ENCODE results near the gene GLO1.
"Not testable (repeated sequence)": the region's sequence is repeated elsewhere in the genome, so short reads cannot be mapped to it uniquely, and the experiment has no call there.

Gene GLO1

GRCh38 chr6:38703949-38704590 lies 1.1 kb upstream of the GLO1 start:
- DNase-seq = no peak

DNA sequence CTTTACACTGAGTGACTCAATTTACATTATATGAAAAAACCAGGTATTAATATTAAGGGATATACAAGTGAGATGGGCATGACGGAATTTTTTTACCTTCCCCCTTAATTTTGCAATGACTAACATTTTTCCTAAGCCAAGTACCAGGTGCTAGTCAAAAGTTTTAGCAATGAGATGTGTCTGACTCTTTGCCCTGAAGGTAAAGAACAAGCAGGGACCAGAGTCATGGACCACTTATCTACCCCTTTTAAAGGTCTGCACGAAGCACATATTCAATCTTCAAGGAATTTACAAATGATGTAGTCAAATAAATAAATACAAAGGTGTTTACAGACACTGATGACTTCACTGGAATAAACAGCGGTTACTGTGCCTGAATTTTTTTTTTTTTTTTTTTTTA lies 1.4 kb downstream of the GLO1 start:
- no peak for DNase-seq

DNA sequence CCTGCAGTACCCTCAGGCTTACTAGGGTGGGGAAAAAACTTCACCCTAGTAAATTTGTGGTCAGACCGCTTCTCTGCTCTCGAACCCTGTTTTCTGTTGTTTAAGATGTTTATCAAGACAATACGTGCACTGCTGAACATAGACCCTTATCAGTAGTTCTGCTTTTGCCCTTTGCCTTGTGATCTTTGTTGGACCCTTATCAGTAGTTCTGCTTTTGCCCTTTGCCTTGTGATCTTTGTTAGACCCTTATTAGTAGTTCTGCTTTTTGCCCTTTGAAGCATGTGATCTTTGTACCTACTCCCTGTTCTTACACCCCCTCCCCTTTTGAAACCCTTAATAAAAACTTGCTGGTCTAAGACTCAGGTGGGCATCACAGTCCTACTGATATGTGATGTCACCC lies 3.2 kb downstream of the GLO1 start:
- DNase-seq = not testable (repeated sequence)

DNA sequence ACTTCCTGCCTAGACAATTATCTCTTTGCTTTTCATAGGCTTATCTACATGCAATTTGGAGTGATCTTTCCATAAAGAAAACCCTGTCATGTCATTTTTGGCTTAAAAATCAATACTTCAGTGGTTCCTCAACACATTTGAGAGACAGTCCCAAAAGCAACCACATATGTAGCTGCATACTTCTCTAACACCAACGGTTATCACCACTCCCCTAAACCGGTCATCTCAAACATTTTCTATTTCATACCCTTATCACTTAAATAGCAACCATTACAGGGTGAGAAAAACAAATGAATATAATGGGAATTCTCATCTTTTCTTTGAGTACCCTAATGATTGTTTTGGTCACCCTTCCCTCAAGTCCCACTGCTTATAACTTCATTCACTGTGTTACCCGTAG lies 5.1 kb downstream of the GLO1 start:
- no peak for DNase-seq

- no peak for DNase-seq
Observed at GRCh38 chr6:38696345-38696744, 6.6 kb downstream of the GLO1 start.

DNA sequence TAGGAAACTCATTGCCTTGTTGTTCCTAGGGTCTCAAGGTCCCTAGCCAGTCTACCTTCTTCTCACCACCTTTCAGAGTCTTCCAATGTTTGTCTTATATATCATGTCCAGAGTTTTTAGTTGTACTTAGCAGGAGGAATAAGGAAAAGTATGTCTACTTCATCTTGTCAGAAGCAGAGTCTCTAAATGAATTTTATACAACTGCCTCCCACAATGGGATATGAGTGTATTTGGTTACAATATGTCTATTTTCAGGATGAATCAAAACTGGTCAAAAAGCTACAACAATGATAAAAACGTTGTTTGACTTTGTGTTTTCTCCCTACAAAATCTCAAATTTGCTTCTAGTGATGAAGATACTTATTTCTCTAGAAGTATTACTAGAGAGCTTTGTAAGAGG lies 7.0 kb downstream of the GLO1 start:
- no peak for DNase-seq

DNA sequence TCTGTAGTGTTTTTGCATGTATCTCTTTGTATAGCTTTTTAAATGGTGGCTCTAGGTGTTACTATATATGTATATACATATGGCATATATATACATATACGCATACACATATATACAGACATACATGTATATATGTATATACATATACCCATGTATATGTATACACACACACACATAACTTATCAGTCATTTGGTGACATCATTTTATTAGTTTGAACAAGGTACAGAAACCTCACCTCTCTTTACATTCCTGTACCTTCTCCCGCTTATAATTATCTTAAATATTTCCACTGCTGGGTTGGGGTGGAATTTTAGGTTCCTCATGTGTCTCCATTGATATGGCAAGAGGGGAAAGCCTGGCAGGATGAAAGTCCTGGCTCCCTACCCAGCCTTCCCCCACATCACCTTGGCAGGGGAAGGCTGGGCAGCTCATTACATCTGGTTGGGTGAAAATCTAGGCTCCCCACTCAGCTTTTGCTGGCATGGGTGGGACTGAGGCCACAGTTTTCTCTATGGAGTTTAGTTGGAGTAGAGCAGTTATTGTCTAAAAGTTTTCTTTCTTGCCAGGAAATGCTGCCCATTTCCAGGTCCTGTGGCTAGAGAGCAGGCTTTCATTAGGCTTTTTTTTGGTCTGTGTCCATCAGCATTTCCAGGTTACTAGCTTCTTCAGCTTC lies 7.6 kb downstream of the GLO1 start:
- no peak for DNase-seq

GRCh38 chr6:38688579-38689087 lies 14.3 kb downstream of the GLO1 start:
- peak; percentile 9 for DNase-seq

GRCh38 chr6:38687549-38687948 lies 15.4 kb downstream of the GLO1 start:
- no peak for DNase-seq

GRCh38 chr6:38687043-38687353 lies 15.9 kb downstream of the GLO1 start:
- no peak for DNase-seq

GRCh38 chr6:38686270-38687042 lies 16.5 kb downstream of the GLO1 start:
- DNase-seq = no peak

DNA sequence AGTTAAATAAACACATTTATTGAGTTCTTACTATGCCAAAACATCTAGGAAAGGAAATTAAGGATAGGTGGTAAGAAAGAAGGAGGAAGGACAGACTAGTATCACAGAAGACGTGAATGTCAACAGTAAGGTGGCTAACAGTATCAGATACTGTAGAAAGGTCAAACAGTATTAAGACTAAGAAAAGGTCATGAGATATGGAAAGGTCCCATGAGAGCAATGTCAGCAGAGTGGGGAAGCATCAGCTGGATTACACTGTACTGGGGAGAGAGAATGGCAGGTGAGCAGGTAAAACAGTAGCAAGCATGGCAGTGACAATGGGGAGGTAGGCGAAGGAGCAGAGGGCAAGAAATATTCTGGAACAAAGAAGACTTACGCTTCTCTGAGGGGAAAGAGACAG lies 18.0 kb downstream of the GLO1 start:
- DNase-seq = no peak

GRCh38 chr6:38684237-38684636 lies 18.7 kb downstream of the GLO1 start:
- DNase-seq = no peak

- DNase-seq = no peak
Observed at GRCh38 chr6:38681850-38682249, 21.1 kb downstream of the GLO1 start.

- no peak for DNase-seq
Observed at GRCh38 chr6:38679668-38680067, 23.3 kb downstream of the GLO1 start.

GRCh38 chr6:38678178-38678760 lies 24.7 kb downstream of the GLO1 start:
- DNase-seq = no peak

GRCh38 chr6:38676974-38677544 lies 25.9 kb downstream of the GLO1 start:
- no peak for DNase-seq

- DNase-seq = no peak
Observed at GRCh38 chr6:38676236-38676973, 26.5 kb downstream of the GLO1 start.

GRCh38 chr6:38673397-38674165 lies 29.4 kb downstream of the GLO1 start:
- DNase-seq = no peak

DNA sequence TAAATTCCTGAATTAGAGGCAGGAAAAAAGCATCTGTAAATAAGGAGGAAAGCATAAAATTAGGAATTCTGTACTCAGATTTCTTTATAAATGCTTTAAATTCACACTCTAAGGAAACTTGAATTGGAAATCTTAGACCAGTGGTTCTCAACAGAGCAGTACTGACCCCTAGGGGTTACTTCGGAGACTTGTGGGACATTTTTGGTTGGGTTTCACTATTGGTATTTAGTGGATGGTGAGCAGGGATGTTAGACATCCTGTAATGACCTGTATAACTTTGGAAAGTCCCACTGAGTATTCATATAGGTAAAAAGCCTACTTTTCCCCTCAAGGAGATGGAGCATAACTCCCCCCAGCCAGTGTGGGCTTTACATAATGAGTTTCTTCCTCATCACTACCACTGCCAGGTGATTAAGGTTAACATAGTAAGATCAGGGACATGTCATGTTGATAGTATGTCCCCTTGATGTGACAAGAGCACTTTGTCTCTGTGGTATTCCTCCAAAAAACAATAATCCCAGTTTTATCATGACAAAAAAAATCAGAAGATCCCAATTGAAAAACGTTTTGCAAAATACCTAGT lies 31.0 kb downstream of the GLO1 start:
- peak; percentile 43 for DNase-seq

DNA sequence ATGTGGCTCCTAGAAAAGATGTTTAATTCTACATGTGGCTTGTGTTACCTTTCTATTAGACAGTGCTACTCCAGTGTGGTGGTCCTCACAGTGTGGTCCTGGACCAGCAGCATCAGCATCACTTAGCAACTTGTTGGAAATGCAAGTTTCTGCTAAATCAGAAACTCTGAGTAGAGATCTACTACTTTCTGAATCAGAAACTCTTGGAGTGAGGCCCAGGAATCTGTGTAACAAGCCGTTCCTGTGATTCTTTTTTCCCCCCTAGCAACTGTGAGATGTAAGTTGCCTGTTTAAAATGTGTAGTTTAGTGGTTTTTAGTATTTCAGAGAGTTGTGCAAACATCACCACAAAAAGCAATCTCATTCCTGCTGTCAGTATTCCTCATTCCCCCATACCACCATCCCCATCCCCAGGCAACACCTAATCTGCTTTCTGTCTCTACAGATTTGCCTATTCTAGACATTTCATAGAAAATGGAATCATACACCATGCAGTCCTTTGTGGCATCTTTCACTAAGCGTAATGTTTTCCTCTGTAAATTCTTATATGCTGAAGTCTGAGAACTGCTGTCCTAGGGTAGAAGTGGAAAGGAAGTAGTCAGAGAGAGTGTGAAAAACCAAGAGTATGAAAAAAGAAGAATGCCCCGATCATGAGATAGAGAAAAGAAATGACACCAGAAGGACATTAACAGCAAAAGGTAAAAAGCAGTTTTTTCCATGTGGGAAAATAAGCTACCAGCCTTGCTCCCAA lies 44.4 kb downstream of the GLO1 start:
- DNase-seq = no peak

Data from NCI-H345 (cell line).